H1 (cell line): ENCODE measurements around the gene SCART1. TPM values are rescaled to one million over a fixed set of nuclear protein-coding genes. Genes with fewer than 3 reads are reported as not detected.

Source experiments
- CTCF ChIA-PET: fragments of 300-600 bp; sonication (Branson Sonifier 250); formaldehyde crosslinking; loops from one replicate; lab custom pipeline; 2021; ENCODE audit not compliant: partially characterized antibody; lab: Charles Lee
- POLR2A ChIA-PET: fragments of 300-600 bp; sonication (Branson Sonifier 250); formaldehyde crosslinking; loops from one replicate; lab custom pipeline; 2021; ENCODE audit warnings: inconsistent platforms; ENCODE audit not compliant: partially characterized antibody; lab: Charles Lee
- DNase-seq, 2 experiments: peaks; one replicate each; pipeline versions ENCODE4 v3.0.0 to v3.0.0-alpha.2; 2010 to 2022; ENCODE audit warnings: low spot score in 2 of 2, low read depth in 1 of 2, mixed read lengths in 1 of 2
- FAIRE-seq: peaks from 2 replicates; lab custom pipeline; 2011; peaks lifted over from hg19 to GRCh38; lab: Jason Lieb, UNC
- H2AFZ ChIP-seq: 2 replicates; pipeline ENCODE4 v1.8.1; 2012; ENCODE audit warnings: low read length, inconsistent platforms
- H2AK5ac ChIP-seq: 2 replicates; pipeline ENCODE4 v1.6.1; 2013; ENCODE audit warnings: low read depth, low read length
- H2BK120ac ChIP-seq: replicated peaks from 2 replicates; pipeline ENCODE3; 2013; ENCODE audit warnings: low read depth, low read length, inconsistent platforms
- H2BK12ac ChIP-seq: 2 replicates; pipeline ENCODE4 v1.6.1; 2013; ENCODE audit warnings: low read depth, low read length
- H2BK15ac ChIP-seq: 2 replicates; pipeline ENCODE4 v1.6.1; 2013; ENCODE audit warnings: low read length
- H2BK20ac ChIP-seq: 2 replicates; pipeline ENCODE4 v1.6.1; 2013; ENCODE audit warnings: low read length
- H2BK5ac ChIP-seq: 2 replicates; pipeline ENCODE4 v1.6.1; 2013; ENCODE audit warnings: low read depth, low read length
- H3K14ac ChIP-seq: 2 replicates; pipeline ENCODE4 v1.6.1; 2013; ENCODE audit warnings: inconsistent platforms; ENCODE audit not compliant: insufficient read length
- H3K18ac ChIP-seq: 2 replicates; pipeline ENCODE4 v1.6.1; 2013; ENCODE audit warnings: low read length; ENCODE audit errors: extremely low read depth
- H3K23ac ChIP-seq: 2 replicates; pipeline ENCODE4 v1.6.1; 2013; ENCODE audit warnings: inconsistent platforms; ENCODE audit not compliant: insufficient read length
- H3K23me2 ChIP-seq: 2 replicates; pipeline ENCODE4 v1.6.1; 2013; ENCODE audit warnings: low read depth, low read length
- H3K27ac ChIP-seq: 2 replicates; pipeline ENCODE4 v1.6.1; 2011; ENCODE audit warnings: low read depth, low read length, inconsistent platforms
- H3K27me3 ChIP-seq, 4 experiments: replicated peaks in 1 of 4; 1 replicate in 1 of 4; 2 replicates in 3 of 4; pipeline versions ENCODE4 v1.6.1 to v1.8.1; 2011 to 2013; ENCODE audit warnings: low read length in 3 of 4, mild to moderate bottlenecking in 3 of 4, inconsistent platforms in 2 of 4, mixed read lengths in 2 of 4, moderate library complexity in 1 of 4; ENCODE audit not compliant: control insufficient read depth in 3 of 4, insufficient read depth in 3 of 4; ENCODE audit errors: extremely low read depth in 1 of 4
- H3K36me3 ChIP-seq, 4 experiments: 2 replicates each; pipeline versions ENCODE4 v1.6.1 to v1.8.1; 2011 to 2013; ENCODE audit warnings: mild to moderate bottlenecking in 4 of 4, low read length in 3 of 4, moderate library complexity in 2 of 4, control low read depth in 1 of 4, inconsistent platforms in 1 of 4; ENCODE audit not compliant: insufficient read depth in 4 of 4, control insufficient read depth in 2 of 4
- H3K4ac ChIP-seq: replicated peaks from 2 replicates; pipeline ENCODE3; 2013; ENCODE audit warnings: low read length, low read depth, mixed read lengths, inconsistent platforms; ENCODE audit not compliant: insufficient read length
- H3K4me1 ChIP-seq, 4 experiments: replicated peaks in 1 of 4; 1 replicate in 1 of 4; 2 replicates in 3 of 4; pipeline versions ENCODE4 v1.6.1 to v1.8.1; 2011 to 2013; ENCODE audit warnings: low read length in 3 of 4, inconsistent platforms in 2 of 4, mixed read lengths in 1 of 4; ENCODE audit not compliant: insufficient read depth in 4 of 4, control insufficient read depth in 3 of 4
- H3K4me2 ChIP-seq, 2 experiments: 2 replicates each; pipeline versions ENCODE4 v1.6.1 to v1.8.1; 2011 to 2013; ENCODE audit warnings: low read depth in 2 of 2, low read length in 2 of 2, control low read depth in 1 of 2, inconsistent platforms in 1 of 2, mild to moderate bottlenecking in 1 of 2; ENCODE audit not compliant: insufficient read depth in 1 of 2
- H3K4me3 ChIP-seq, 4 experiments: fragments of 200-600, 300-600 bp in 1 of 4; sonication (generic), shearing (Covaris generic), sonication (Bioruptor Twin) in 1 of 4; 2 replicates each; pipeline versions ENCODE4 v1.5.1 to v1.8.1; 2011 to 2016; ENCODE audit warnings: low read length in 4 of 4, low read depth in 3 of 4, control low read depth in 2 of 4, inconsistent platforms in 2 of 4, mild to moderate bottlenecking in 2 of 4, mixed read lengths in 1 of 4, moderate library complexity in 1 of 4; ENCODE audit not compliant: insufficient read depth in 2 of 4; ENCODE audit errors: extremely low read depth in 1 of 4
- H3K56ac ChIP-seq: replicated peaks from 2 replicates; pipeline ENCODE3; 2013; ENCODE audit warnings: low read depth, mild to moderate bottlenecking, mixed read lengths, low read length, inconsistent platforms; ENCODE audit not compliant: insufficient read length
- H3K79me1 ChIP-seq: 2 replicates; pipeline ENCODE4 v1.6.1; 2013; ENCODE audit warnings: low read depth, low read length, control low read depth
- H3K79me2 ChIP-seq, 2 experiments: 2 replicates each; pipeline versions ENCODE4 v1.6.1 to v1.8.1; 2012 to 2013; ENCODE audit warnings: low read length in 2 of 2, mild to moderate bottlenecking in 2 of 2, inconsistent platforms in 1 of 2; ENCODE audit not compliant: insufficient read depth in 2 of 2, control insufficient read depth in 1 of 2
- H3K9ac ChIP-seq, 4 experiments: replicated peaks in 1 of 4; 1 replicate in 1 of 4; 2 replicates in 3 of 4; pipeline versions ENCODE4 v1.6.1 to v1.8.1; 2011 to 2013; ENCODE audit warnings: low read depth in 3 of 4, low read length in 3 of 4, control low read depth in 2 of 4, mild to moderate bottlenecking in 2 of 4, moderate library complexity in 2 of 4, inconsistent platforms in 1 of 4; ENCODE audit errors: extremely low read depth in 1 of 4
- H3K9me3 ChIP-seq, 2 experiments: 2 replicates each; pipeline versions ENCODE4 v1.6.1 to v1.8.1; 2012 to 2013; ENCODE audit warnings: mild to moderate bottlenecking in 2 of 2, moderate library complexity in 2 of 2, control low read depth in 1 of 2, inconsistent platforms in 1 of 2, low read depth in 1 of 2, low read length in 1 of 2, mixed read lengths in 1 of 2; ENCODE audit not compliant: insufficient read depth in 2 of 2
- H4K20me1 ChIP-seq, 2 experiments: replicated peaks in 1 of 2; 2 replicates each; pipeline versions ENCODE3 to v1.8.1; 2011 to 2013; ENCODE audit warnings: inconsistent platforms in 2 of 2, low read length in 2 of 2, mild to moderate bottlenecking in 1 of 2; ENCODE audit not compliant: insufficient read depth in 2 of 2, control insufficient read depth in 1 of 2
- H4K5ac ChIP-seq: 2 replicates; pipeline ENCODE4 v1.6.1; 2013; ENCODE audit warnings: low read length, low read depth, mixed read lengths, inconsistent platforms; ENCODE audit not compliant: insufficient read length
- H4K8ac ChIP-seq: 2 replicates; pipeline ENCODE4 v1.8.0; 2013; ENCODE audit warnings: mild to moderate bottlenecking, moderate library complexity, low read length, inconsistent platforms; ENCODE audit not compliant: insufficient read depth; ENCODE audit errors: extremely low read depth
- H4K91ac ChIP-seq: replicated peaks from 2 replicates; pipeline ENCODE3; 2013; ENCODE audit warnings: low read length, mixed read lengths, inconsistent platforms; ENCODE audit not compliant: insufficient read length
- GTF2F1 ChIP-seq: IDR thresholded peaks from 2 replicates; pipeline ENCODE4 v1.6.1; 2012; ENCODE audit warnings: low read depth, low read length, improper control_type of control experiment, borderline replicate concordance
- MAX ChIP-seq: IDR thresholded peaks from 2 replicates; pipeline ENCODE4 v1.6.1; 2012; ENCODE audit warnings: inconsistent platforms
- TAF1 ChIP-seq: IDR thresholded peaks from 2 replicates; pipeline ENCODE4 v1.6.1; 2011; ENCODE audit warnings: mild to moderate bottlenecking, low read depth, low read length
- TCF12 ChIP-seq: IDR thresholded peaks from 2 replicates; pipeline ENCODE4 v1.6.1; 2011; ENCODE audit warnings: low read depth, mild to moderate bottlenecking, low read length
- WGBS, 2 experiments: shearing (Covaris generic) in 1 of 2; methylation state at CpG; one replicate each; pipeline versions ENCODE4 v1.1.6 to v1.1.7; 2013 to 2015; ENCODE audit warnings: low lambda C conversion rate in 2 of 2, mixed read lengths in 2 of 2, inconsistent platforms in 1 of 2, low coverage in 1 of 2, missing lambda C conversion rate in 1 of 2; ENCODE audit not compliant: insufficient replicate concordance in 2 of 2, insufficient coverage in 1 of 2, insufficient read length in 1 of 2; ENCODE audit errors: extremely low coverage in 1 of 2, missing lambda C conversion rate in 1 of 2; 5-methylcytosine and 5-hydroxymethylcytosine counted together
- polyA plus RNA-seq, 7 experiments: library from polyadenylated mRNA; depleted of rRNA in 3 of 7; stranded (reverse) in 5 of 7; unstranded in 2 of 7; fragments of >200 nt in 5 of 7; fragments of 200-250 nt in 2 of 7; gene quantifications; 1 replicate in 5 of 7; 2 replicates in 1 of 7; 4 replicates in 1 of 7; pipeline versions ENCODE4 v1.2.1 to v1.2.3, GENCODE V29; 2011 to 2013; ENCODE audit warnings: missing spikeins in 2 of 7, mixed read lengths in 2 of 7
- total RNA-seq: library from RNA; stranded (reverse); fragmentation: NEBNext Ultra II Directional; extraction: Animal tissue kit (Norgen Biotek cat#: 25700); gene quantifications from 2 replicates; pipeline ENCODE4 v1.2.1, GENCODE V29; 2021

The SCART1 gene
- total and polyA plus RNA-seq, 2 of the 8 experiments (the other 6 are each of a cell fraction or from before 2014, with no cell fraction given) = 0.14 to 0.19 TPM

- H3K4ac ChIP-seq = no peak overlapping the region
- no peaks in the 10 kb centered on the region for H3K23me2 ChIP-seq
- no peak overlapping the region for H2AK5ac ChIP-seq
- H3K4me2 ChIP-seq = no peak overlapping the region
- TF ChIP-seq GTF2F1 = no peak
- no peak for TF ChIP-seq TAF1
- TF ChIP-seq MAX = no peak
- no peak for TF ChIP-seq TCF12
- H2BK12ac ChIP-seq = no peak overlapping the region
- H3K14ac ChIP-seq = no peak overlapping the region
- no peaks in the 10 kb centered on the region for H3K27me3 ChIP-seq
- H3K4me3 ChIP-seq = no peak overlapping the region
- H2BK5ac ChIP-seq = no peak overlapping the region
- no peak overlapping the region for H2AFZ ChIP-seq
- H3K79me1 ChIP-seq = no peaks in the 10 kb centered on the region
- no peak overlapping the region for H3K18ac ChIP-seq
- no peaks in the 10 kb centered on the region for H4K20me1 ChIP-seq
- H3K23ac ChIP-seq = no peak overlapping the region
- no peak overlapping the region for H4K8ac ChIP-seq
- no peak overlapping the region for H3K9ac ChIP-seq
- H3K79me2 ChIP-seq = no peaks in the 10 kb centered on the region
- ChIA-PET CTCF (no interaction called here), POLR2A (no interaction called here)
- H3K4me1 ChIP-seq = no peaks in the 10 kb centered on the region
- H2BK15ac ChIP-seq = no peak overlapping the region
- no peak for FAIRE-seq
- no peak for DNase-seq
- H3K56ac ChIP-seq = no peak overlapping the region
- H3K36me3 ChIP-seq = no peaks in the 10 kb centered on the region; a peak in 1 of 8 replicates
- peaks cover 69 to 89% of the 10 kb centered on the region in 2 experiments for H3K9me3 ChIP-seq
- H2BK20ac ChIP-seq = no peak overlapping the region
- H4K5ac ChIP-seq = no peak overlapping the region
- 82% methylated on average over 8 of the region's 8 CpGs; no CpG with 5 or more reads in 1 of the 2 experiments for WGBS, 2 experiments
- no peak overlapping the region for H4K91ac ChIP-seq
- no peak overlapping the region for H2BK120ac ChIP-seq
- H3K27ac ChIP-seq = no peak overlapping the region
These were observed 8.1 kb downstream of the SCART1 start for GRCh38 chr10:133461841-133462240.
